GM21526 (cell line): ENCODE measurements around the gene DCST2.
A peak's percentile ranks its signal among the peaks of the same experiment; 100 is the strongest.
"Not testable (repeated sequence)": the region's sequence is repeated elsewhere in the genome, so short reads cannot be mapped to it uniquely, and the experiment has no call there.

Experiments used
- ATAC-seq: cut with Tn5 transposase; IDR thresholded peaks from one replicate; pipeline ENCODE4 v1.9.1; 2021; ENCODE audit warnings: moderate library complexity; ENCODE audit not compliant: unreplicated experiment, low FRiP score

The DCST2 gene

GRCh38 chr1:155000726-155001424 is 32.7 kb downstream of the DCST2 start:
- peak; percentile 36 for ATAC-seq

GRCh38 chr1:155000411-155000725 is 33.2 kb downstream of the DCST2 start:
- no peak for ATAC-seq

- ATAC-seq = no peak
These were observed 33.8 kb downstream of the DCST2 start for GRCh38 chr1:154999571-155000410.

DNA sequence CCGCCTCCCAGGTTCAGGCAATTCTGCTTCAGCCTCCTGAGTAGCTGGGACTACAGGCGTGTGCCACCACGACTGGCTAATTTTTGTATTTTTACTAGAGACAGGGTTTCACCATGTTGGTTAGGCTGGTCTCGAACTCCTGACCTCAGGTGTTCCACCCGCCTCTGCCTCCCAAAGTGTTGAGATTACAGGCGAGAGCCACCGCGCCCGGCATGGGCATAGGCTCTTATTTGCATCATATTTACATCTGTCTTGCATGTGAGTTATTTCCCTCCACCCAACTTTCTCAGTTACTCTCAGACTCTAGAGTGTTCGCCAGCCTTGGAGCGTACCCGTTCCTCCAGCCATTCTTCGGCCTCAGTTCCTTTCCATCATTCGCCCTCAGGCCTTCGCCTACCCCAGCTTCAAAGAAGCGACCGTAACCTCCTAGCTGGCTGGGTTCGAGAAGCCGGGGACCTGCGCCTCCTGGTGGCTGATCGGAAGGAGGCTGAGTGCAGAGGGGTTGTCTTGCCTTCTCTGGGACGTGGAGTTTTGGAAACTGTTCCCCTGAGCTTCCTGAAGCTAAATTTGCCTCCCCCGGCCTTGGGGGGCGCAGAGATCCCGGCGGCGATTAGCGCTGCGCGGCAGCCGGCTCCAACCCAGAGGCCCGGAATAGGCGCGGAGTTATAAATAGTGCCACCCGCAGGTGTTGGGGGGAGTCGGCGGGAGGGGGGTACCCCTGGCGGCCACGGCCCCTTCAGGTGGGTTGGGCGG is 34.6 kb downstream of the DCST2 start:
- ATAC-seq = no peak

DNA sequence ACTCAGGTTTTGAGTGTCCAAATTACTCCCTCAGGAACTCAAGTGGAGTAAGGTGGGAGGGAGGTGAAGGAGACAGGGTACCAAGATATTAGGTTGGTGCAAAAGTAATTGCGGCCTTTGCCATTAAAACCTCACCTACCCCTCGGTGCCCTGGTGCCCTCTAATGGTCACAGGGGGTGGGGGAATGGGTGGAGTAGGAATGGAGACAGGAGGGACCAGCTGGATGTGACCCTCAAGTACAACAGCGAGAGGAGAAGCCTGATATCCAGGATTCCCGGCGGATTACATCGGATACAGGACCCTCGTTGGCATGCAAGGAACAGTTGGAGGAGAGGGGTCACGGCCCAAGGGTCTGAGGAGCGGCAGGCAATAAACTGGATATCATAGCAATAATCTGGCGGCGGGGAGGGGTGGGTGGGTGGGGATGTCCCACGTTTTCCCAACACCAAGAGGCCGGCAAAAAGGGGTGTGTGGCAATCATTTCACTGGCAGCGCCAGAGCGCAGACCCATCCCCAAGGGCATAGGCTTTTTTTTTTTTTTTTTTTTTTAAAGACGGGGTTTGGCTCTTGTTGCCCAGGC is 35.3 kb downstream of the DCST2 start:
- no peak for ATAC-seq

DNA sequence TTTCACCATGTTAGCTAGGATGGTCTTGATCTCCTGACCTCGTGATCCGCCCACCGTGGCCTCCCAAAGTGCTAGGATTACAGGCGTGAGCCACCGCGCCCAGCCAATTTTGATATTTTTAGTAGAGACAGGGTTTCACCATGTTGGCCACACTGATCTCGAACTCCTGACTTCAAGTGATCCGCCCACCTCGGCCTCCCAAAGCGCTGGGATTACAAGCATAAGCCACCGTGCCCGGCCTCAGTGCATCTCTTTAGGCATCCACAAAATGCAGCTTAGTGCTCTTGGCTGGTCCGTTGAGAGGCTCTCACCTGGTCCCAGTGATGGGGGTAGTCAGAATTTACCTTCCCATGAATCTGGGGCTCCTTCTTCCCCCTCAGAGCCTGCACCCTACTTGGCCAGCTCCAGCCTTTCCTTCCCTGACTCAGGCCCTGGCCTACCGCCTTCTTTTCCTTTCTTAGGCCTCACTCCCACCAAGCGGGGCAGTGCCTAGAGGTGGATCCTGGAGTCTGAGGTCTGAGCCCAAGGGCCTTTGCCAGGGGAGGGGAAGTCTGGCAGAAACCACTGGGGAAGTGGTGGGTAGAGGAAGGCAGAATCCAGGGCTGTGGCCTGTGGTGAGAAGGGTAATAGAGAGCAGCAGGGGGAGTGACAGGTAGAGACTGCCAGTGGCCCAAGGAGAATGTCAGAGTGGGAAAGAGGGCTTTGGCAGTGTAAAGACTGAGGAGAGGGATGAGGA is 36.4 kb downstream of the DCST2 start:
- ATAC-seq = no peak

DNA sequence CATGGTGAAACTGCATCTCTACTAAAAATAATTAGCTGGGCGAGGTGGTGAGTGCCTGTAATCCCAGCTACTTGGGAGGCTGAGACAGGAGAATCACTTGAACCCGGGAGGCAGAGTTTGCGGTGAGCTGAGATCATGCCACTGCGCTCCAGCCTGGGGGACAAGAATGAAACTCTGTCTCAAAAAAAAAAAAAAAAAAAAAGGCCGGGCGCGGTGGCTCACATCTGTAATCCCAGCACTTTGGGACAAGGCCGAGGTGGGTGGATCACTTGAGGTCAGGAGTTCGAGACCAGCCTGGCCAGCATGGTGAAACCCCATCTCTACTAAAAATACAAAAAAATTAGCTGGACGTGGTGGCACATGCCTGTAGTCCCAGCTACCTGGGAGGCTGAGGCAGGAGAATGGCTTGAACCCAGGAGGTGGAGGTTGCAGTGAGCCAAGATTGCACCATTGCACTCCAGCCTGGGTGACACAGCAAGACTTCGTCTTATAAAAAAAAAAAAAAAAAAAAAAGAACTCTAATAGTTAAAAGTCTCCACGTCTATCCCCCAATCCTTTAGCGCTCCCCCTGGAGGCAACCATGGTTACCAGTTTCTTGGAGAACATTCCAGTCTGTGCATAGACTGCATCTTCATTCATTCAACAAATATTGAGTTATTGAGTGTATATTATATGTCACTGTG is 38.1 kb downstream of the DCST2 start:
- ATAC-seq = not testable (repeated sequence)

GRCh38 chr1:154994591-154994990 is 39.0 kb downstream of the DCST2 start:
- no peak for ATAC-seq

GRCh38 chr1:154994269-154994587 is 39.4 kb downstream of the DCST2 start:
- ATAC-seq = no peak

DNA sequence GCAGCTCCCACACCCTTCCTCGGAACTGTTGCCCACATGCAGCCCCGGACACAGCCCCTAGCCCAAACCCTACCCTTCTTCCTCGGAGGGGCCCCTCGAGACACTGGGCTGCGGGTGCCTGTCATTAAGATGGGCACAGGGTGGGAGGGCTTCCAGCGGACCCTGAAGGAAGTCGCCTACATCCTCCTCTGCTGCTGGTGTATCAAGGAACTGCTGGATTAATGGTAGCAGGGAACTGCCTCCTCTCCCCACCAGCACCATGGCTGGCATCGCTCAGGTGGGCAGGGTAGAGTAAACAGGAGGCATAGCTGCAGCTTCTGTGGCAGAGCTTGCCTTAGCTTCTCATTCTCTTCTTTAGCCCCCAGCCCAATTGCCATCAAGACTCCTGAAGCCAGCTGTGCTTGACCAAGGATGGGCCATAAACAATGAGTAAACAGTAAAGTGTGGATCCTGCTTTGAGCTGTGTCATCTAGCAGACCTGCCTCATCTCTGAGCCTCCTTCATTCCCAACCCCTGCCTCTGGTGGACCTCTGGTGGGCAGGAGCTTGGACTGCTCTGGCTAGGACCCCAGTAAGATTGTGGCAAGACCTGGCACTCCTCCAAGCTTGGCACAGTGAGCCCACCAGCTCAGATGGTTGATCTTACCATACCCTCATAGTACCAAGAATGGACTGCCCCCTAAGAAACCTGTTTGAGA is 39.9 kb downstream of the DCST2 start, which contains the start of gene LENEP:
Gene LENEP, plus strand, starts transcription at position 15 of the 697 bp plus-strand sequence. Its CDS starts 22 bp downstream, at position 37.
- ATAC-seq = no peak

GRCh38 chr1:154992721-154993571 is 40.6 kb downstream of the DCST2 start:
- no peak for ATAC-seq

DNA sequence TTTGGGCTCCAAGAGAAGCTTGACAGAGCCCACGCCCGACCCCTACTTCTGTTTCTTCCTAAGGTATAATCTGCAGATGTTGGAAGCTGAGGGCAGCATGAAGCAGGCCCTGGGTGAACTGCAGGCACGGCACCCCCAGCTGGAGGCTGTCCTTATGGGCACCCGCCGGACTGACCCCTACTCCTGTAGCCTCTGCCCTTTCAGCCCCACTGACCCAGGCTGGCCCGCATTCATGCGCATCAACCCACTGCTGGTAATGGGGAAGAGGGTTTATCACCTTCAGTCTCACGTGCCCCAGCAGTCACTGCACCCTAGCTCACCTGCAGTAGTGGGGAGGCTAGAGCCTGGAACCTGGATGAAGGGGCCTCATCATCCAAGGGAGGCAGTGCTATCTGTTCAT is 43.3 kb downstream of the DCST2 start:
- no peak for ATAC-seq

- ATAC-seq = no peak
These were observed 44.3 kb downstream of the DCST2 start for GRCh38 chr1:154989195-154989860.

DNA sequence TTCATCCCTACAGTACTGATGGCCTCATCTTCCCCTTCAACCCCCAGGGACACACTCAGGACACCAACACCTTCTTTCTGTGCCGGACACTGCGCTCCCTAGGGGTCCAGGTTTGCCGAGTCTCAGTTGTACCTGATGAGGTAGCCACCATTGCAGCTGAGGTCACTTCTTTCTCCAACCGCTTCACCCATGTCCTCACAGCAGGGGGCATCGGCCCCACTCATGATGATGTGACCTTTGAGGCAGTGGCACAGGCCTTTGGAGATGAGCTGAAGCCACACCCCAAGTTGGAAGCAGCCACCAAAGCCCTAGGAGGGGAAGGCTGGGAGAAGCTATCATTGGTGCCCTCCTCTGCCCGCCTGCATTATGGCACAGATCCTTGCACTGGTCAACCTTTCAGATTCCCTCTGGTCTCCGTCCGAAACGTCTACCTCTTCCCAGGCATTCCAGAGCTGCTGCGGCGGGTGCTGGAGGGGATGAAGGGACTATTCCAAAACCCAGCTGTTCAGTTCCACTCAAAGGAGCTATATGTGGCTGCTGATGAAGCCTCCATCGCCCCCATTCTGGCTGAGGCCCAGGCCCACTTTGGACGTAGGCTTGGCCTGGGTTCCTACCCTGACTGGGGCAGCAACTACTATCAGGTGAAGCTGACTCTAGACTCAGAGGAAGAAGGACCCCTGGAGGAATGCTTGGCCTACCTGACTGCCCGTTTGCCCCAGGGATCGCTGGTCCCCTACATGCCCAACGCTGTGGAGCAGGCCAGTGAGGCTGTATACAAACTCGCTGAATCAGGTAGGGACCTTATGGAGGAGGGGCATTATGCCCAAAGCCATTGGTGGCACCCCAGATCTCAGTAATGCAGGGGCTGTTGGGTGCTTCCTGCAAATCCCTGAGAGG is 45.3 kb downstream of the DCST2 start:
- ATAC-seq = no peak

GRCh38 chr1:154987326-154987725 is 46.3 kb downstream of the DCST2 start:
- ATAC-seq = no peak

DNA sequence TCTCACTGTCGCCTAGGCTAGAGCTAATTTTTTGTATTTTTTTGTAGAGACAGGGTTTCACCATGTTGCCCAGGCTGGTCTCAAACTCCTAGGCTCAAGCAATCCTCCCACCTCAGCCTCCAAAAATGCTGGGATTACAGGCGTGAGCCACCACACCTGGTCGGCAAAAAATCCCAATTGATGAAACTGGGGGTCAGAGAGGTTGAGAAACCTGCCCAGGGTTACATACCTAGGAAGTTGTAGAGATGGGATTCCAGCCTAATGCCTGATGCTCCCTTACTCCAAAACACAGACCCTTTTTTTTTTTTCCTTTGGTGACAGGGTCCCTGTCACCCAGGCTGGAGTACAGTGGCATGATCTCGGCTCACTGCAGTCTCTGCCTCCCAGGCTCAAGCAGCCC is 46.8 kb downstream of the DCST2 start:
- not testable (repeated sequence) for ATAC-seq
